CD4-positive, alpha-beta memory T cell (primary cell): ENCODE measurements around the gene ESPL1. TPM values are rescaled to one million over a fixed set of nuclear protein-coding genes. Genes with fewer than 3 reads are reported as not detected.

Experiments
- CTCF ChIA-PET: fragments of 350-600 bp; sonication (Branson Sonifier 250); formaldehyde crosslinking; loops from one replicate; lab custom pipeline; 2021; ENCODE audit warnings: inconsistent platforms; ENCODE audit not compliant: partially characterized antibody; lab: Charles Lee
- POLR2A ChIA-PET: fragments of 350-600 bp; sonication (Branson Sonifier 250); formaldehyde crosslinking; loops from one replicate; lab custom pipeline; 2021; ENCODE audit not compliant: partially characterized antibody; lab: Charles Lee
- DNase-seq, 5 donors: peaks; one replicate each; pipeline versions ENCODE4 v3.0.0 to v3.0.0-alpha.2; 2020 to 2022; ENCODE audit warnings: mixed read lengths in 1 of 5
- H3K27ac ChIP-seq: one replicate; pipeline ENCODE4 v1.7.0; 2013; ENCODE audit warnings: low read depth, low read length
- H3K27me3 ChIP-seq: 2 replicates; pipeline ENCODE4 v1.7.0; 2013; ENCODE audit warnings: mild to moderate bottlenecking, low read length, moderate library complexity; ENCODE audit not compliant: insufficient read depth
- H3K36me3 ChIP-seq: 2 replicates; pipeline ENCODE4 v1.7.0; 2013; ENCODE audit warnings: mild to moderate bottlenecking, low read length, moderate library complexity; ENCODE audit not compliant: insufficient read depth
- H3K4me1 ChIP-seq: 2 replicates; pipeline ENCODE4 v1.7.0; 2013; ENCODE audit warnings: mild to moderate bottlenecking, low read length, moderate library complexity; ENCODE audit not compliant: insufficient read depth
- H3K4me3 ChIP-seq, 2 donors: one replicate each; pipeline ENCODE4 v1.7.0; 2013; ENCODE audit warnings: low read length in 2 of 2, mild to moderate bottlenecking in 1 of 2
- H3K9me3 ChIP-seq, 2 donors: one replicate each; pipeline ENCODE4 v1.7.0; 2013; ENCODE audit warnings: low read length in 2 of 2, control low read depth in 1 of 2; ENCODE audit not compliant: control insufficient read depth in 1 of 2
- H3K27ac Mint-ChIP-seq, 7 donors: one replicate each; pipeline ENCODE4 v1.8.0; 2020 to 2021; ENCODE audit warnings: mixed read lengths in 7 of 7, mild to moderate bottlenecking in 6 of 7, inconsistent platforms in 3 of 7, moderate library complexity in 3 of 7
- H3K27me3 Mint-ChIP-seq, 2 donors: one replicate each; pipeline ENCODE4 v1.8.0; 2020 to 2021; ENCODE audit warnings: mixed read lengths in 2 of 2
- H3K36me3 Mint-ChIP-seq, 2 donors: one replicate each; pipeline ENCODE4 v1.8.0; 2020 to 2021; ENCODE audit warnings: mixed read lengths in 2 of 2, inconsistent platforms in 1 of 2, mild to moderate bottlenecking in 1 of 2
- H3K4me1 Mint-ChIP-seq, 4 donors: one replicate each; pipeline ENCODE4 v1.8.0; 2020 to 2021; ENCODE audit warnings: mixed read lengths in 4 of 4, mild to moderate bottlenecking in 1 of 4
- H3K4me3 Mint-ChIP-seq, 8 donors: one replicate each; pipeline ENCODE4 v1.8.0; 2020 to 2021; ENCODE audit warnings: mixed read lengths in 8 of 8, mild to moderate bottlenecking in 7 of 8, moderate library complexity in 6 of 8, inconsistent platforms in 3 of 8
- H3K9me3 Mint-ChIP-seq, 8 donors: one replicate each; pipeline ENCODE4 v1.8.0; 2020 to 2021; ENCODE audit warnings: mixed read lengths in 8 of 8, mild to moderate bottlenecking in 5 of 8, inconsistent platforms in 3 of 8, moderate library complexity in 1 of 8
- intact Hi-C: fragments of 100-400 bp; cut with micrococcal nuclease; formaldehyde crosslinking; loops from one replicate; pipeline ENCODE4 v1.15.1; 2023
- polyA plus RNA-seq, 2 donors: library from polyadenylated mRNA; unstranded; fragments of 300-500 nt; fragmentation: Illumina TruSeq; gene quantifications; one replicate each; pipeline ENCODE4 v1.2.3, GENCODE V29; 2021
- total RNA-seq, 2 experiments: library from RNA; stranded (reverse); gene quantifications; one replicate each; pipeline ENCODE4 v1.2.3, GENCODE V29; 2021

The ESPL1 gene
- total and polyA plus RNA-seq, 4 experiments from 2014 or later = 0.16 to 0.55 (median 0.20) TPM; not detected in 1

- H3K4me3 Mint-ChIP-seq = peak overlapping the region in 6 of 8 donors; percentile 47 to 97 (median 74)
- H3K36me3 ChIP-seq = no peaks in the 10 kb centered on the region
- H3K27me3 Mint-ChIP-seq = no peaks in the 10 kb centered on the region
- H3K9me3 ChIP-seq = no peaks in the 10 kb centered on the region
- H3K4me3 ChIP-seq = no peak overlapping the region
- no peaks in the 10 kb centered on the region for H3K27me3 ChIP-seq
- no peaks in the 10 kb centered on the region for H3K9me3 Mint-ChIP-seq
- CTCF ChIA-PET = interaction anchor here (1.0 to 2.3 kb wide), 4 partner anchors 9 to 35 kb away, joined by 3 to 6 read pairs (median 4); no protein-coding TSS in a partner anchor
- H3K4me1 Mint-ChIP-seq = peaks cover 52 to 75% (median 64%) of the 10 kb centered on the region in 4 donors
- peaks cover 77% of the 10 kb centered on the region for H3K4me1 ChIP-seq
- H3K27ac ChIP-seq = peak overlapping the region; percentile 71
- H3K27ac Mint-ChIP-seq = peak overlapping the region; percentile 92 to 99 (median 96)
- DNase-seq = no peak
- POLR2A ChIA-PET = interaction anchor here (1.1 to 16.9 kb wide), 4 partner anchors 10 to 28 kb away, joined by 3 to 333 read pairs (median 14); partner anchors contain the start of gene ITGB7
- H3K36me3 Mint-ChIP-seq = peaks cover 0 to 3% of the 10 kb centered on the region in 2 donors
- intact Hi-C loops = no loop called here
Measured at GRCh38 chr12:53234271-53234914, 33.7 kb upstream of the ESPL1 start.

DNA sequence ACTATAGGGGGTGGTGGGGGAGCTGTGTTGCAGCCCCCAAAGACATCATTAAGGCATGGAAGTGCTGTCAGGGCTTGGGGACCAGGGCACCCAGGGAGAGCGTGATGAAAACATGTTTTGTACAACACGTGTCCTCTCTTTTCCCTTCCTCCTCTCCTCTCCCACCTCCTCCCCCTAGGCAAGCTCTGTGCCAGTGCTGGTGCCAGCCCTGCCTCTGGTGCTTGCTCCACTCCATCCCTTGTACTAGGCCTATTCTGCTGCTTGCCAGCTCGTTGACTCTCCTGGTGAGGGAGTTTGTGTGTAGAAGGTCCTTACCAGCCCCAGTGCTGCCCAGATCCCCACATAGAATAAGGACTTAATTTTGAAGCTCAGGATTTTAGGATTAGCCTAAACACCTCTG, 32.9 kb upstream of the ESPL1 start:
- no peak for DNase-seq
- CTCF ChIA-PET = interaction anchor here (1.3 to 1.8 kb wide), 4 partner anchors 15 to 75 kb away, joined by 3 to 7 read pairs (median 4); no protein-coding TSS in a partner anchor
- H3K36me3 ChIP-seq = no peaks in the 10 kb centered on the region
- Mint-ChIP-seq H3K27ac (peak overlapping the region; percentile 94 to 99 (median 96)), H3K36me3 (peaks cover 0 to 3% of the 10 kb centered on the region in 2 donors), H3K27me3 (no peaks in the 10 kb centered on the region), H3K4me3 (peak overlapping the region in 5 of 8 donors; percentile 1 to 83 (median 50)), H3K4me1 (peaks cover 46 to 72% (median 58%) of the 10 kb centered on the region in 4 donors), H3K9me3 (no peaks in the 10 kb centered on the region)
- H3K27ac ChIP-seq = peak overlapping the region; percentile 71
- POLR2A ChIA-PET = interaction anchor here (1.0 to 16.9 kb wide), 7 partner anchors 9 to 206 kb away, joined by 3 to 333 read pairs (median 4); partner anchors contain the start of genes ESPL1, ITGB7 and PRR13
- H3K4me1 ChIP-seq = peaks cover 70% of the 10 kb centered on the region
- H3K9me3 ChIP-seq = no peaks in the 10 kb centered on the region
- intact Hi-C loops = no loop called here
- H3K4me3 ChIP-seq = no peak overlapping the region
- no peaks in the 10 kb centered on the region for H3K27me3 ChIP-seq

GRCh38 chr12:53235742-53236442, 32.2 kb upstream of the ESPL1 start:
- ChIA-PET CTCF (interaction anchor here (0.7 to 2.7 kb wide), 9 partner anchors 15 to 76 kb away, joined by 3 to 17 read pairs (median 3); no protein-coding TSS in a partner anchor), POLR2A (interaction anchor here (0.6 to 16.9 kb wide), 15 partner anchors 8 to 206 kb away, joined by 3 to 333 read pairs (median 4); partner anchors contain the start of genes AAAS, CSAD, ESPL1 and ITGB7)
- intact Hi-C loops = no loop called here
- H3K9me3 ChIP-seq = no peaks in the 10 kb centered on the region
- H3K36me3 ChIP-seq = no peaks in the 10 kb centered on the region
- no peaks in the 10 kb centered on the region for H3K27me3 ChIP-seq
- H3K4me3 ChIP-seq = peak overlapping the region in 1 of 2 donors; percentile 22
- Mint-ChIP-seq H3K36me3 (peaks cover 0 to 3% of the 10 kb centered on the region in 2 donors), H3K27ac (peak overlapping the region; percentile 94 to 99 (median 96)), H3K27me3 (no peaks in the 10 kb centered on the region), H3K4me1 (peaks cover 45 to 68% (median 53%) of the 10 kb centered on the region in 4 donors), H3K4me3 (peak overlapping the region; percentile 28 to 87 (median 74)), H3K9me3 (no peaks in the 10 kb centered on the region)
- peaks cover 63% of the 10 kb centered on the region for H3K4me1 ChIP-seq
- no peak for DNase-seq
- H3K27ac ChIP-seq = peak overlapping the region; percentile 71

- H3K4me1 ChIP-seq = peaks cover 57% of the 10 kb centered on the region
- H3K36me3 ChIP-seq = no peaks in the 10 kb centered on the region
- Mint-ChIP-seq H3K27ac (peak overlapping the region; percentile 94 to 99 (median 96)), H3K9me3 (no peaks in the 10 kb centered on the region), H3K4me1 (peaks cover 44 to 61% (median 54%) of the 10 kb centered on the region in 4 donors), H3K36me3 (peaks cover 0 to 3% of the 10 kb centered on the region in 2 donors), H3K27me3 (no peaks in the 10 kb centered on the region), H3K4me3 (peak overlapping the region; percentile 11 to 87 (median 74))
- no peaks in the 10 kb centered on the region for H3K27me3 ChIP-seq
- no peaks in the 10 kb centered on the region for H3K9me3 ChIP-seq
- peak; percentile 73 to 91 (median 81) for DNase-seq
- ChIA-PET CTCF (interaction anchor here (1.1 to 2.7 kb wide), 7 partner anchors 15 to 77 kb away, joined by 3 to 17 read pairs (median 4); no protein-coding TSS in a partner anchor), POLR2A (interaction anchor here (0.6 to 16.9 kb wide), 13 partner anchors 9 to 205 kb away, joined by 3 to 333 read pairs (median 4); partner anchors contain the start of genes AAAS, CSAD, ESPL1 and ITGB7)
- intact Hi-C loops = no loop called here
- peak overlapping the region in 1 of 2 donors; percentile 22 for H3K4me3 ChIP-seq
- peak overlapping the region; percentile 71 for H3K27ac ChIP-seq
Measured at GRCh38 chr12:53236443-53237111, 31.5 kb upstream of the ESPL1 start.

GRCh38 chr12:53239643-53240258, 28.3 kb upstream of the ESPL1 start:
- Mint-ChIP-seq H3K27ac (peak overlapping the region in 4 of 7 donors; percentile 22 to 82 (median 72)), H3K36me3 (no peaks in the 10 kb centered on the region), H3K4me3 (no peak overlapping the region), H3K27me3 (peaks cover 0 to 4% of the 10 kb centered on the region in 2 donors), H3K9me3 (no peaks in the 10 kb centered on the region), H3K4me1 (peaks cover 28 to 37% (median 34%) of the 10 kb centered on the region in 4 donors)
- no peak overlapping the region for H3K27ac ChIP-seq
- CTCF ChIA-PET = interaction anchor here (1.3 to 3.3 kb wide), 4 partner anchors 12 to 26 kb away, joined by 3 to 17 read pairs (median 8); a partner anchor contains a TSS
- intact Hi-C loops = no loop called here
- POLR2A ChIA-PET = interaction anchor here (16.9 kb wide), 1 partner anchor 21 kb away, joined by 333 read pairs; no protein-coding TSS in a partner anchor
- no peaks in the 10 kb centered on the region for H3K36me3 ChIP-seq
- no peaks in the 10 kb centered on the region for H3K27me3 ChIP-seq
- DNase-seq = no peak
- no peak overlapping the region for H3K4me3 ChIP-seq
- H3K4me1 ChIP-seq = peaks cover 31% of the 10 kb centered on the region
- no peaks in the 10 kb centered on the region for H3K9me3 ChIP-seq
